Ovary (tissue), 3 donors: ENCODE measurements around the gene IRF3.

Experiments
- EP300 ChIP-seq: sonication (generic); formaldehyde crosslinking; IDR thresholded peaks from one replicate; pipeline ENCODE4 v1.6.1; 2017; ENCODE audit warnings: antibody characterized with exemption
- POLR2A ChIP-seq: fragments of 450-650 bp; IDR thresholded peaks from one replicate; pipeline ENCODE4 v1.6.1; 2017; ENCODE audit warnings: antibody characterized with exemption, mild to moderate bottlenecking, moderate library complexity
- TF ChIP-seq, protein P1 (sequence below), 3 donors: fragments of 450-650 bp in 2 of 3; fragments of 200-600 bp in 1 of 3; IDR thresholded peaks; one replicate each; pipeline versions ENCODE4 v1.5.1 to v1.8.0; 2016 to 2022; ENCODE audit warnings: antibody characterized with exemption in 3 of 3, mild to moderate bottlenecking in 1 of 3
- donor health status: DM: no; HTN: no; CAD: no.

DNA sequence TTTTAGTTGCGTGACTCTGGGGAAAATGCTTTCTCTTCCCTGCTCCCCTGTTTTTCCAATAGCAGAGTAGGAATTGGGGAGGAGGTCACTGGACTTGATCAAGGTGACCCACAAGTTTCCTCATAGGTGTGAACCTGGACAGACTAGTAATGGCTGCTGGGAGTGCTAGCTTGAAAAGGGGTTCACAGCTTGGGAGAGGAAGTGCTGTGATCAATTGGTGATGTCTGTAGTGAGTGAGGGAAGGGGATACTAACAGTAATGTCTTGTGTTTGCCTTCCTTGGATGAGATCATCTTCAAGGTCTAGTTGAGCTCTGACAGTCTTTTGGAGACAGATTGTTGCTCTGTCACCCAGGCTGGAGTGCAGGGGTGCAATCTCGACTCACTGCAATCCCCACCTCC is 1.8 kb upstream of the IRF3 start:
- TF ChIP-seq, protein P1, sequence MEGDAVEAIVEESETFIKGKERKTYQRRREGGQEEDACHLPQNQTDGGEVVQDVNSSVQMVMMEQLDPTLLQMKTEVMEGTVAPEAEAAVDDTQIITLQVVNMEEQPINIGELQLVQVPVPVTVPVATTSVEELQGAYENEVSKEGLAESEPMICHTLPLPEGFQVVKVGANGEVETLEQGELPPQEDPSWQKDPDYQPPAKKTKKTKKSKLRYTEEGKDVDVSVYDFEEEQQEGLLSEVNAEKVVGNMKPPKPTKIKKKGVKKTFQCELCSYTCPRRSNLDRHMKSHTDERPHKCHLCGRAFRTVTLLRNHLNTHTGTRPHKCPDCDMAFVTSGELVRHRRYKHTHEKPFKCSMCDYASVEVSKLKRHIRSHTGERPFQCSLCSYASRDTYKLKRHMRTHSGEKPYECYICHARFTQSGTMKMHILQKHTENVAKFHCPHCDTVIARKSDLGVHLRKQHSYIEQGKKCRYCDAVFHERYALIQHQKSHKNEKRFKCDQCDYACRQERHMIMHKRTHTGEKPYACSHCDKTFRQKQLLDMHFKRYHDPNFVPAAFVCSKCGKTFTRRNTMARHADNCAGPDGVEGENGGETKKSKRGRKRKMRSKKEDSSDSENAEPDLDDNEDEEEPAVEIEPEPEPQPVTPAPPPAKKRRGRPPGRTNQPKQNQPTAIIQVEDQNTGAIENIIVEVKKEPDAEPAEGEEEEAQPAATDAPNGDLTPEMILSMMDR (IDR thresholded peaks at IDR 0.05), result no peak
- TF ChIP-seq POLR2A (no peak), EP300 (no peak)
